ENCODE results near the gene TRAF1. TPM values are rescaled to one million over a fixed set of nuclear protein-coding genes. Genes with fewer than 3 reads are reported as not detected.

TRAF1 gene
- total RNA-seq, 2 experiments from 2014 or later = 80.6 to 85.0 TPM

GRCh38 chr9:120920806-120921178, 5.8 kb downstream of the TRAF1 start:
- peak overlapping the region; percentile 92 for H3K4me3 Mint-ChIP-seq
- DNase-seq = peak; percentile 61
- CTCF ChIA-PET = interaction anchor here (0.6 to 3.1 kb wide), 2 partner anchors 8 to 637 kb away, joined by 3 to 9 read pairs; no protein-coding TSS in a partner anchor
- intact Hi-C loops (cut with micrococcal nuclease) = no loop called here
- H3K27ac Mint-ChIP-seq = peak overlapping the region; percentile 98
- H3K9me3 Mint-ChIP-seq = no peaks in the 10 kb centered on the region
- peaks cover 81% of the 10 kb centered on the region for H3K4me1 Mint-ChIP-seq (ENCODE audit: low read depth)
- peaks cover 96% of the 10 kb centered on the region for H3K36me3 Mint-ChIP-seq (ENCODE audit: low read depth)
- no peaks in the 10 kb centered on the region for H3K27me3 Mint-ChIP-seq (ENCODE audit: low read depth)

DNA sequence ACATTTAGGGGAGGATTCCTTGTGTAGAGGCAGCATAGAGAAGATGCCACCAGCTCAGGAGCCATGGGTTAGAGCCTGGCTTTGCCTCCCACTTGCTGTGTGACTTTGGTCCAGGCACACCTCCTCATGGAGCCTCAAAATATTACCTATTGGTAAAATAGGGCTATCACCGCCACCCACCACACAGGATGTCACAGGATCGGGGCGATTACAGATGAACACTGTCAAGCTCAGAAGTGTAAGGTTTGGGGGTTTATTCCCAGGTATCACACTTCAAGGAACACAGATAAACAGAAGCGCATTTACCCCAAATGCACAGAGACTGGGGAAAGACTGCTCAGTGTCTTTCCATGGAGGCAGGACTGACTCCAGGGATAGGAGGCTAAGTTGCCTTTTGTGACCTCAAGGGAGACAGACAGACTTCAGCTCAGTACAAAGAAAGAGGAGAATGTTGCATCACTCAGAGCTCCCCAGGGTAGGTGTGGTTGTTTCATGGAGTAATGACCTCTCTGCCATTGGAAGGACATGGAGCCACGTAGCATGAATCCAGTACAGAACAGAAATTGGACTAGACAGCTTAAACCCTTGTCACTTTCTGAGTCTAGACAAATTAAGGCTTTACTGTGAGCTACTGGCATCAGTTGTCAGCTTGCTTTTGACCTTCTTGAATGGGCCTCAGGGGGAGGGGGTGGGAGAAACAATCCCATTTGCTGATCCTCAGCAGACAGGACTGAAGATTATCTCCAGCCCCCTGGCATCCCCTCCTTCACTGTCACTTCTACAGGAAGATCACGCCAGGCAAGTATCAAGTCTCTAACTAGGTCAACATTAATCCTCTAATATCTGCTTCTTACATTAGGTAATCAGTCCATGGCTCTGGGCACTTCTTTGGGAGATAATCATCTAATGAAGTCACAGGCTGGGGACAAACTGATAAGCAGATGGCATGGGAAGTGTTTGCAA, 6.5 kb downstream of the TRAF1 start:
- no peaks in the 10 kb centered on the region for H3K27me3 Mint-ChIP-seq (ENCODE audit: low read depth)
- peak overlapping the region; percentile 98 for H3K27ac Mint-ChIP-seq
- peak overlapping the region; percentile 92 for H3K4me3 Mint-ChIP-seq
- peak; percentile 34 for DNase-seq
- peaks cover 91% of the 10 kb centered on the region for H3K36me3 Mint-ChIP-seq (ENCODE audit: low read depth)
- peaks cover 81% of the 10 kb centered on the region for H3K4me1 Mint-ChIP-seq (ENCODE audit: low read depth)
- H3K9me3 Mint-ChIP-seq = no peaks in the 10 kb centered on the region
- CTCF ChIA-PET = interaction anchor here (0.6 to 1.0 kb wide), 4 partner anchors 12 to 637 kb away, joined by 3 to 4 read pairs (median 3); no protein-coding TSS in a partner anchor
- intact Hi-C loops (cut with micrococcal nuclease) = loop anchor here (1.0 kb wide), 1 partner anchor 10 kb away; no protein-coding TSS in a partner anchor

- Mint-ChIP-seq H3K27me3 (ENCODE audit: low read depth) (no peaks in the 10 kb centered on the region), H3K4me1 (ENCODE audit: low read depth) (peaks cover 88% of the 10 kb centered on the region), H3K9me3 (no peaks in the 10 kb centered on the region), H3K36me3 (ENCODE audit: low read depth) (peaks cover 89% of the 10 kb centered on the region), H3K4me3 (peak overlapping the region; percentile 92), H3K27ac (peak overlapping the region; percentile 98)
- peak; percentile 8 for DNase-seq
- CTCF ChIA-PET = interaction anchor here (0.6 to 1.0 kb wide), 2 partner anchors 11 to 76 kb away, joined by 3 to 4 read pairs; no protein-coding TSS in a partner anchor
- intact Hi-C loops (cut with micrococcal nuclease) = loop anchor here (1.0 kb wide), 1 partner anchor 9 kb away; no protein-coding TSS in a partner anchor
Measured at GRCh38 chr9:120918931-120919842, 7.4 kb downstream of the TRAF1 start.

- CTCF ChIA-PET = interaction anchor here (1.1 to 2.8 kb wide), 3 partner anchors 12 to 163 kb away, joined by 3 to 6 read pairs (median 4); no protein-coding TSS in a partner anchor
- intact Hi-C loops (cut with micrococcal nuclease) = no loop called here
- H3K4me3 Mint-ChIP-seq = peak overlapping the region; percentile 63
- peaks cover 87% of the 10 kb centered on the region for H3K36me3 Mint-ChIP-seq (ENCODE audit: low read depth)
- peak; percentile 12 for DNase-seq
- H3K4me1 Mint-ChIP-seq (ENCODE audit: low read depth) = peaks cover 87% of the 10 kb centered on the region
- H3K9me3 Mint-ChIP-seq = no peaks in the 10 kb centered on the region
- no peaks in the 10 kb centered on the region for H3K27me3 Mint-ChIP-seq (ENCODE audit: low read depth)
- H3K27ac Mint-ChIP-seq = peak overlapping the region; percentile 98
Measured at GRCh38 chr9:120917929-120918762, 8.4 kb downstream of the TRAF1 start.

DNA sequence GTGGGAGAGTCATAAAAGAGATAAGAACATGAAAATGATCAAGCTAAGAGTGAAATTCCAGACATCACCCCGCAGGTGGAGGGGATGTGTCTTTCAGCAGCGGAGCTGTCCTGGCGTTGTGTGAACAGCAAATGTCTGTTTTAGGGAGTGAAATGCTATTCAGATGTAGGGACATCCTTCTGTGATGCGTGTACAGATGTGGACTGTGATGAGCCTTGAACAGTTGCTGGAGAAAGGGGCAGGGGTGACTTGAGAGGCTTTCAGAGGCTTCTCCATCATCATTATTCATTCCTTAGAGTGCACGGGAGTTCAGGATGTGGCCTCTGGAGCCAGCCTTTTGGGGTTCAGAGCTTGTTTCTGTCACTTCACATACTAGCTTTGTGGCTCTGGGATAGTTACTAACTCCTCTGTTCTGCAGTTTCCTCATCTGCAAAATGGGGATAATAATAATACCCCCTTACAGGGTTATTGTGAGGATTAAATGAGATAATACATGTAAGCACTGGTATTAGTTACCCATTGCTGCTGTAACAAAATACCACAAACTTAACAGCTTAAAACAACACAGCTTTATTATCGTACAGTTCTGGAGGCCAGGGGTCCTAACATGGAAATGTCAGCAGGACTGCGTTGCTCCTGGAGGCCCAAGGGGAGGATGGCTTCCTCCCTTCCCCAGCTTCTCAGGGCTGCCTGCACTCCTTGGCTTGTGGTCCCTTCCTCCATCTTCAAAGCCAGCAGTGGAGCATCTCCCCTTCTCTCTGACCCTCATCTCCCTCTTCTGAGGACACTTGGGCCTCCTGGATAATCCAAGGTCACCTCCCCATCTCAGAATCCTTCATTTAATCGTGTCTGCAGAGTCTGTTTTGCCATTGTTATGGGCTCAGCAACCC, 9.4 kb downstream of the TRAF1 start:
- H3K27me3 Mint-ChIP-seq (ENCODE audit: low read depth) = no peaks in the 10 kb centered on the region
- peaks cover 87% of the 10 kb centered on the region for H3K36me3 Mint-ChIP-seq (ENCODE audit: low read depth)
- H3K4me3 Mint-ChIP-seq = peak overlapping the region; percentile 53
- CTCF ChIA-PET = interaction anchor here (0.9 to 2.8 kb wide), 6 partner anchors 8 to 162 kb away, joined by 3 to 7 read pairs (median 4); no protein-coding TSS in a partner anchor
- H3K9me3 Mint-ChIP-seq = no peaks in the 10 kb centered on the region
- DNase-seq = peak; percentile 9
- H3K27ac Mint-ChIP-seq = peak overlapping the region; percentile 91
- H3K4me1 Mint-ChIP-seq (ENCODE audit: low read depth) = peaks cover 88% of the 10 kb centered on the region
- intact Hi-C loops (cut with micrococcal nuclease) = loop anchor here (1.0 kb wide), 1 partner anchor 9 kb away; the partner anchor contains the start of gene TRAF1

GRCh38 chr9:120916588-120916987, 10.0 kb downstream of the TRAF1 start:
- CTCF ChIA-PET = interaction anchor here (0.9 to 2.8 kb wide), 7 partner anchors 9 to 161 kb away, joined by 3 to 7 read pairs (median 3); no protein-coding TSS in a partner anchor
- H3K9me3 Mint-ChIP-seq = no peaks in the 10 kb centered on the region
- peaks cover 88% of the 10 kb centered on the region for H3K4me1 Mint-ChIP-seq (ENCODE audit: low read depth)
- H3K27ac Mint-ChIP-seq = peak overlapping the region; percentile 91
- H3K4me3 Mint-ChIP-seq = peak overlapping the region; percentile 53
- peak; percentile 28 for DNase-seq
- peaks cover 87% of the 10 kb centered on the region for H3K36me3 Mint-ChIP-seq (ENCODE audit: low read depth)
- intact Hi-C loops (cut with micrococcal nuclease) = loop anchor here (1.0 kb wide), 1 partner anchor 10 kb away; the partner anchor contains the start of gene TRAF1
- H3K27me3 Mint-ChIP-seq (ENCODE audit: low read depth) = no peaks in the 10 kb centered on the region

- Mint-ChIP-seq H3K27me3 (ENCODE audit: low read depth) (no peaks in the 10 kb centered on the region), H3K4me3 (peak overlapping the region; percentile 17), H3K4me1 (ENCODE audit: low read depth) (peaks cover 88% of the 10 kb centered on the region), H3K27ac (peak overlapping the region; percentile 91), H3K9me3 (no peaks in the 10 kb centered on the region), H3K36me3 (ENCODE audit: low read depth) (peaks cover 87% of the 10 kb centered on the region)
- DNase-seq = peak; percentile 74
- CTCF ChIA-PET = interaction anchor here (0.8 to 2.8 kb wide), 6 partner anchors 9 to 160 kb away, joined by 3 to 7 read pairs (median 3); no protein-coding TSS in a partner anchor
- intact Hi-C loops (cut with micrococcal nuclease) = loop anchor here (1.0 kb wide), 1 partner anchor 10 kb away; the partner anchor contains the start of gene TRAF1
Measured at GRCh38 chr9:120915854-120916470, 10.6 kb downstream of the TRAF1 start.

DNA sequence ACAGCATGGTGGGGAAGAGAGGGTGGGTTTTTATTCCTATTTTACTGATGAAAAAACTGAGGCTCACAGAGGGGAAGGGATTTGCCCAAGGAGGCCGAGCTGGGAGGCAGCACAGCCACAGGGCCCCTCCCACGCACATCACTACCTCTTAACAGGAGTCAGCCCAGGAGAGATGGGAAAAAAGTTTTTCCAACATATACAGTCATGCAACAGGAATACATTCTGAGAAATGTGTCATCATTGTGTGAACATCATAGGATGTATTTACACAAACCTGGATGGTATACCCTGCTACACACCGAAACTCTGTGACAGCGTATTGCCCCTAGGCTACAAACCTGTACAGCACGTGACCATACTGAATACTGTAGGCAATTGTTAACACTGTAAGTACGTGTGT, 11.6 kb downstream of the TRAF1 start:
- intact Hi-C loops (cut with micrococcal nuclease) = no loop called here
- Mint-ChIP-seq H3K36me3 (ENCODE audit: low read depth) (peaks cover 87% of the 10 kb centered on the region), H3K27me3 (ENCODE audit: low read depth) (no peaks in the 10 kb centered on the region), H3K27ac (peak overlapping the region; percentile 94), H3K4me1 (ENCODE audit: low read depth) (peaks cover 88% of the 10 kb centered on the region), H3K4me3 (no peak overlapping the region), H3K9me3 (no peaks in the 10 kb centered on the region)
- DNase-seq = no peak
- CTCF ChIA-PET = no interaction called here

GRCh38 chr9:120914396-120914795, 12.2 kb downstream of the TRAF1 start:
- no peak for DNase-seq
- intact Hi-C loops (cut with micrococcal nuclease) = no loop called here
- Mint-ChIP-seq H3K9me3 (no peaks in the 10 kb centered on the region), H3K4me3 (peak overlapping the region; percentile 30), H3K4me1 (ENCODE audit: low read depth) (peaks cover 88% of the 10 kb centered on the region), H3K27ac (peak overlapping the region; percentile 94), H3K27me3 (ENCODE audit: low read depth) (no peaks in the 10 kb centered on the region), H3K36me3 (ENCODE audit: low read depth) (peaks cover 87% of the 10 kb centered on the region)
- CTCF ChIA-PET = interaction anchor here (0.8 kb wide), 1 partner anchor 17 kb away, joined by 3 read pairs; no protein-coding TSS in a partner anchor

All from activated naive CD4-positive, alpha-beta T cell treated with anti-CD3 and anti-CD28 coated beads for 36 hours (primary cell).